SK-N-SH treated with all-trans-retinoic acid at 6 μM for 48 hours (cell line): ENCODE results near the gene ITGB7.

Experiments
- CREB5 ChIP-seq: fragments of 250-450 bp; sonication (Bioruptor Pico); IDR thresholded peaks from 2 replicates; pipeline ENCODE4 v1.5.1; 2020; ENCODE audit warnings: low read depth, mild to moderate bottlenecking, moderate library complexity
- CSDC2 ChIP-seq: fragments of 250-450 bp; sonication (Bioruptor Pico); IDR thresholded peaks from 2 replicates; pipeline ENCODE4 v1.5.0; 2020; ENCODE audit warnings: mild to moderate bottlenecking, moderate library complexity
- ISL1 ChIP-seq: fragments of 250-450 bp; sonication (Bioruptor Pico); IDR thresholded peaks from 2 replicates; pipeline ENCODE4 v2.1.2; 2022; ENCODE audit warnings: mild to moderate bottlenecking, moderate library complexity
- PATZ1 ChIP-seq: fragments of 250-450 bp; sonication (Bioruptor Pico); IDR thresholded peaks from 2 replicates; pipeline ENCODE4 v1.8.0; 2020; ENCODE audit warnings: mild to moderate bottlenecking, moderate library complexity, borderline replicate concordance
- RARB ChIP-seq: fragments of 250-450 bp; sonication (Bioruptor Pico); IDR thresholded peaks from 2 replicates; pipeline ENCODE4 v1.8.0; 2021; ENCODE audit warnings: mild to moderate bottlenecking, moderate library complexity
- ZFP30 ChIP-seq: fragments of 450-650 bp; formaldehyde crosslinking; IDR thresholded peaks from 2 replicates; pipeline ENCODE4 v1.5.0; 2022; ENCODE audit warnings: mild to moderate bottlenecking, moderate library complexity
- ZNF70 ChIP-seq: fragments of 450-650 bp; formaldehyde crosslinking; IDR thresholded peaks from 2 replicates; pipeline ENCODE4 v1.5.0; 2020; ENCODE audit warnings: mild to moderate bottlenecking, moderate library complexity

GRCh38 chr12:53170876-53171724, 36.0 kb downstream of the ITGB7 start:
- no peak for TF ChIP-seq CSDC2 (CRISPR knock-in tag)
- no peak for TF ChIP-seq PATZ1 (CRISPR knock-in tag)
- TF ChIP-seq ZFP30 (CRISPR knock-in tag), result no peak
- no peak for TF ChIP-seq RARB (CRISPR knock-in tag)
- no peak for TF ChIP-seq CREB5 (CRISPR knock-in tag)
- no peak for TF ChIP-seq ZNF70 (CRISPR knock-in tag)
- TF ChIP-seq ISL1, result no peak
